ENCODE results near the gene TMEM236. TPM values are rescaled to one million over a fixed set of nuclear protein-coding genes. Genes with fewer than 3 reads are reported as not detected.

The TMEM236 gene
- total and polyA plus RNA-seq, 2 of the 4 experiments (the other 2 are of a cell fraction), result not detected

GRCh38 chr10:17764142-17764541 is 12.1 kb downstream of the TMEM236 start:
- Histone ChIP-seq H3K23ac (ENCODE audit: low read depth, low read length) (no peak overlapping the region), H3K9me1 (ENCODE audit: insufficient read depth, low read length) (no peaks in the 10 kb centered on the region), H4K91ac (ENCODE audit: insufficient read depth, low read depth, low read length) (no peak overlapping the region), H2AK5ac (ENCODE audit: low read depth, low read length) (no peak overlapping the region), H3K27ac (ENCODE audit: insufficient read depth, low read length) (no peak overlapping the region), H3K4me2 (ENCODE audit: low read depth, low read length) (no peak overlapping the region), H2BK120ac (ENCODE audit: low read depth, low read length) (no peak overlapping the region), H3K9ac (ENCODE audit: low read depth, low read length) (no peak overlapping the region), H3K36me3 (ENCODE audit: control insufficient read depth, insufficient read depth, low read length) (no peaks in the 10 kb centered on the region), H3K18ac (ENCODE audit: low read depth, low read length) (no peak overlapping the region), H3K79me1 (ENCODE audit: low read depth in 1 of 2, low read length in 2 of 2) (no peaks in the 10 kb centered on the region), H3K14ac (replicated peaks; ENCODE audit: low read depth, low read length) (no peak overlapping the region), H3K4me3 (ENCODE audit: insufficient read depth, low read depth, low read length) (no peak overlapping the region), H4K5ac (ENCODE audit: low read depth, low read length) (no peak overlapping the region), H2AK9ac (replicated peaks; ENCODE audit: low read depth, low read length, poor library complexity) (no peak overlapping the region), H3K27me3 (ENCODE audit: control insufficient read depth, insufficient read depth, low read length) (peaks cover 2% of the 10 kb centered on the region), H2BK20ac (ENCODE audit: low read depth, low read length) (no peak overlapping the region), H2BK5ac (ENCODE audit: low read depth, low read length, poor library complexity, severe bottlenecking) (no peak overlapping the region), H4K20me1 (ENCODE audit: insufficient read depth, low read length) (no peaks in the 10 kb centered on the region), H3K56ac (ENCODE audit: extremely low read depth, insufficient read depth, low read length) (no peak overlapping the region), H2AFZ (replicated peaks; ENCODE audit: low read length, poor library complexity) (no peak overlapping the region), H3K4me1 (ENCODE audit: control insufficient read depth, insufficient read depth, low read length) (no peaks in the 10 kb centered on the region), H3K4ac (ENCODE audit: low read depth, low read length) (no peak overlapping the region), H2BK15ac (ENCODE audit: low read depth, low read length) (no peak overlapping the region), H4K8ac (ENCODE audit: low read depth in 2 of 2, low read length in 2 of 2) (no peak overlapping the region), H3K9me3 (ENCODE audit: control insufficient read depth, insufficient read depth, low read length) (peaks cover 3% of the 10 kb centered on the region; the same call in 1 of the 2 replicates)
- DNase-seq (no peak), ATAC-seq (ENCODE audit: low read depth) (no peak)
- ChIA-PET CTCF (no interaction called here), POLR2A (ENCODE audit: unreplicated experiment) (no interaction called here)
- dilution Hi-C loops (cut with HindIII; ENCODE audit: low sequenced_read_pairs, unreplicated experiment), result no loop called here
- intact Hi-C loops (cut with micrococcal nuclease), result no loop called here
- in situ Hi-C loops (cut with MboI; ENCODE audit: low sequenced_read_pairs), result no loop called here
- WGBS, 2 experiments (ENCODE audit: extremely low coverage in 2 of 2, insufficient read length in 1 of 2), result no CpG with 5 or more reads among the region's 4 CpGs
- TF ChIP-seq MXI1 (IDR thresholded peaks at IDR 0.05; ENCODE audit: borderline replicate concordance, low read depth, low read length), result no peak
- TF ChIP-seq RAD21 (IDR thresholded peaks at IDR 0.05; ENCODE audit: low read length), result no peak
- TF ChIP-seq USF2 (IDR thresholded peaks at IDR 0.05; ENCODE audit: low read depth, low read length), result no peak
- no peak for TF ChIP-seq SMC3 (IDR thresholded peaks at IDR 0.05; ENCODE audit: low read depth, low read length)
- TF ChIP-seq CTCF (conservative IDR thresholded peaks at IDR 0.05; ENCODE audit: low read depth, low read length), result no peak
- no peak for TF ChIP-seq FOS (IDR thresholded peaks at IDR 0.05; ENCODE audit: low read depth, low read length)
- no peak for TF ChIP-seq RCOR1 (IDR thresholded peaks at IDR 0.05; ENCODE audit: insufficient replicate concordance, low read length)
- TF ChIP-seq POLR2A (IDR thresholded peaks at IDR 0.05; ENCODE audit: low read depth, low read length), result no peak
- no peak for TF ChIP-seq ELK1 (IDR thresholded peaks at IDR 0.05; ENCODE audit: borderline replicate concordance, low read depth, low read length)
- TF ChIP-seq CEBPB (IDR thresholded peaks at IDR 0.05; ENCODE audit: low read depth, low read length), result no peak
- no peak for TF ChIP-seq MAFK (IDR thresholded peaks at IDR 0.05; ENCODE audit: low read depth, low read length)
- no peak for TF ChIP-seq CHD1 (IDR thresholded peaks at IDR 0.05; ENCODE audit: low read depth, low read length)
- TF ChIP-seq RFX5 (IDR thresholded peaks at IDR 0.05; ENCODE audit: low read depth, low read length), result no peak
- TF ChIP-seq BHLHE40 (IDR thresholded peaks at IDR 0.05; ENCODE audit: low read depth, low read length), result no peak
- TF ChIP-seq NFE2L2 (IDR thresholded peaks at IDR 0.05; ENCODE audit: low read depth, low read length), result no peak
- no peak for TF ChIP-seq MAZ (IDR thresholded peaks at IDR 0.05; ENCODE audit: borderline replicate concordance, low read depth, low read length)
- BruUV-seq (replicated peaks), result no TSS peak
